H9 (cell line): Measurements from ENCODE around the gene SCN8A. TPM values are rescaled to one million over a fixed set of nuclear protein-coding genes. Genes with fewer than 3 reads are reported as not detected.

Experiments used
- DNase-seq: peaks from one replicate; pipeline ENCODE4 v3.0.0-alpha.2; 2017
- H2AFZ ChIP-seq: one replicate; pipeline ENCODE4 v1.6.1; 2013; ENCODE audit warnings: mild to moderate bottlenecking, low read length, control low read depth, moderate library complexity
- H2AK5ac ChIP-seq: 2 replicates; pipeline ENCODE4 v1.6.1; 2013; ENCODE audit warnings: low read length, control low read depth, mixed read lengths; ENCODE audit not compliant: insufficient read length
- H2BK120ac ChIP-seq: one replicate; pipeline ENCODE4 v1.6.1; 2013; ENCODE audit warnings: low read depth, mild to moderate bottlenecking, low read length, control low read depth, inconsistent platforms; ENCODE audit not compliant: poor library complexity, severe bottlenecking
- H2BK12ac ChIP-seq: 2 replicates; pipeline ENCODE4 v1.6.1; 2013; ENCODE audit warnings: low read length, control low read depth, mixed read lengths, low read depth; ENCODE audit not compliant: insufficient read length
- H2BK15ac ChIP-seq: 2 replicates; pipeline ENCODE4 v1.6.1; 2013; ENCODE audit warnings: low read depth, low read length, control low read depth
- H2BK20ac ChIP-seq: one replicate; pipeline ENCODE4 v1.6.1; 2013; ENCODE audit warnings: low read depth, mild to moderate bottlenecking, low read length, control low read depth, inconsistent platforms; ENCODE audit not compliant: poor library complexity, severe bottlenecking
- H2BK5ac ChIP-seq: 2 replicates; pipeline ENCODE4 v1.6.1; 2013; ENCODE audit warnings: low read length, control low read depth, mixed read lengths; ENCODE audit not compliant: insufficient read length
- H3K14ac ChIP-seq: 2 replicates; pipeline ENCODE4 v1.6.1; 2013; ENCODE audit warnings: low read length, control low read depth; ENCODE audit not compliant: insufficient read depth
- H3K18ac ChIP-seq: 2 replicates; pipeline ENCODE4 v1.6.1; 2013; ENCODE audit warnings: low read depth, mild to moderate bottlenecking, mixed read lengths, low read length, control low read depth; ENCODE audit not compliant: insufficient read length
- H3K23ac ChIP-seq: 2 replicates; pipeline ENCODE4 v1.6.1; 2013; ENCODE audit warnings: low read length, control low read depth, mixed read lengths, low read depth; ENCODE audit not compliant: insufficient read length
- H3K23me2 ChIP-seq: 2 replicates; pipeline ENCODE4 v1.6.1; 2013; ENCODE audit warnings: low read depth, mild to moderate bottlenecking, mixed read lengths, low read length, control low read depth; ENCODE audit not compliant: insufficient read length, poor library complexity, severe bottlenecking
- H3K27ac ChIP-seq: 2 replicates; pipeline ENCODE4 v1.5.1; 2013; ENCODE audit warnings: low read length, control low read depth, mixed read lengths, low read depth; ENCODE audit not compliant: insufficient read length
- H3K27me3 ChIP-seq: 2 replicates; pipeline ENCODE4 v1.6.1; 2013; ENCODE audit warnings: low read length, control low read depth, inconsistent platforms; ENCODE audit not compliant: insufficient read depth
- H3K4ac ChIP-seq: 2 replicates; pipeline ENCODE4 v1.6.1; 2013; ENCODE audit warnings: low read depth, mild to moderate bottlenecking, control low read depth, inconsistent platforms, low read length, moderate library complexity
- H3K4me1 ChIP-seq: 2 replicates; pipeline ENCODE4 v1.6.1; 2013; ENCODE audit warnings: low read length, control low read depth, inconsistent platforms; ENCODE audit not compliant: insufficient read depth
- H3K4me2 ChIP-seq: 2 replicates; pipeline ENCODE4 v1.6.1; 2013; ENCODE audit warnings: low read length, control low read depth, mixed read lengths; ENCODE audit not compliant: insufficient read length, insufficient read depth
- H3K56ac ChIP-seq: 2 replicates; pipeline ENCODE4 v1.6.1; 2013; ENCODE audit warnings: low read depth, mild to moderate bottlenecking, mixed read lengths, low read length, control low read depth; ENCODE audit not compliant: insufficient read length
- H3K79me1 ChIP-seq: 2 replicates; pipeline ENCODE4 v1.6.1; 2013; ENCODE audit warnings: low read depth, mild to moderate bottlenecking, moderate library complexity, low read length, control low read depth, inconsistent platforms; ENCODE audit not compliant: insufficient read depth, poor library complexity, severe bottlenecking
- H3K79me2 ChIP-seq: 2 replicates; pipeline ENCODE4 v1.6.1; 2013; ENCODE audit warnings: low read length, control low read depth, inconsistent platforms; ENCODE audit not compliant: insufficient read depth
- H3K9ac ChIP-seq: 2 replicates; pipeline ENCODE4 v1.6.1; 2013; ENCODE audit warnings: low read length, control low read depth, mixed read lengths; ENCODE audit not compliant: insufficient read length; ENCODE audit errors: extremely low read depth
- H3K9me3 ChIP-seq: one replicate; pipeline ENCODE4 v1.6.1; 2013; ENCODE audit warnings: low read depth, low read length, inconsistent platforms; ENCODE audit not compliant: control insufficient read depth
- H3T11ph ChIP-seq: one replicate; pipeline ENCODE4 v1.6.1; 2013; ENCODE audit warnings: mild to moderate bottlenecking, low read length, control low read depth, inconsistent platforms
- H4K20me1 ChIP-seq: one replicate; pipeline ENCODE4 v1.6.1; 2013; ENCODE audit not compliant: control insufficient read depth, insufficient read length, insufficient read depth
- H4K5ac ChIP-seq: 2 replicates; pipeline ENCODE4 v1.6.1; 2013; ENCODE audit warnings: low read depth, mild to moderate bottlenecking, mixed read lengths, low read length, control low read depth; ENCODE audit not compliant: insufficient read length
- H4K8ac ChIP-seq: replicated peaks from 2 replicates; pipeline ENCODE4 v1.6.1; 2013; ENCODE audit warnings: low read length, control low read depth, mixed read lengths, low read depth; ENCODE audit not compliant: insufficient read length
- H4K91ac ChIP-seq: 2 replicates; pipeline ENCODE4 v1.6.1; 2013; ENCODE audit warnings: low read depth, mild to moderate bottlenecking, moderate library complexity, mixed read lengths, low read length, control low read depth; ENCODE audit not compliant: insufficient read length
- H3K27ac Mint-ChIP-seq, 3 experiments: 2 replicates in 2 of 3; 3 replicates in 1 of 3; pipeline ENCODE4 v1.8.0; 2020 to 2021; ENCODE audit warnings: mixed read lengths in 3 of 3, mild to moderate bottlenecking in 1 of 3, moderate library complexity in 1 of 3
- H3K27me3 Mint-ChIP-seq: 2 replicates; pipeline ENCODE4 v1.8.0; 2021; ENCODE audit warnings: low read depth, mild to moderate bottlenecking, moderate library complexity, mixed read lengths
- H3K36me3 Mint-ChIP-seq, 3 experiments: 2 replicates in 2 of 3; 3 replicates in 1 of 3; pipeline ENCODE4 v1.8.0; 2020 to 2021; ENCODE audit warnings: low read depth in 3 of 3, mixed read lengths in 3 of 3; ENCODE audit not compliant: insufficient read depth in 1 of 3
- H3K4me1 Mint-ChIP-seq, 2 experiments: 2 replicates each; pipeline ENCODE4 v1.8.0; 2020; ENCODE audit warnings: mixed read lengths in 2 of 2
- H3K4me3 Mint-ChIP-seq, 2 experiments: 2 replicates in 1 of 2; 3 replicates in 1 of 2; pipeline ENCODE4 v1.8.0; 2020 to 2021; ENCODE audit warnings: mild to moderate bottlenecking in 2 of 2, mixed read lengths in 2 of 2, moderate library complexity in 1 of 2
- H3K9me3 Mint-ChIP-seq, 2 experiments: 2 replicates in 1 of 2; 3 replicates in 1 of 2; pipeline ENCODE4 v1.8.0; 2020; ENCODE audit warnings: mild to moderate bottlenecking in 2 of 2, mixed read lengths in 2 of 2, moderate library complexity in 1 of 2
- WGBS: extraction: QIAGEN DNeasy Blood & Tissue Kit; methylation state at CpG from one replicate; pipeline ENCODE4 v1.1.7; 2013; ENCODE audit warnings: missing lambda C conversion rate, low lambda C conversion rate, mixed read lengths; ENCODE audit not compliant: insufficient read length; ENCODE audit errors: extremely low coverage; 5-methylcytosine and 5-hydroxymethylcytosine counted together
- total RNA-seq: library from RNA; stranded (reverse); gene quantifications from 2 replicates; pipeline ENCODE4 v1.2.1, GENCODE V29; 2021
- TF ChIP-seq, protein P1 (sequence below): fragments of 200-600 bp; sonication (generic); conservative IDR thresholded peaks from 3 replicates; pipeline ENCODE4 v1.8.0; 2021; ENCODE audit warnings: antibody characterized with exemption, mild to moderate bottlenecking

SCN8A gene
- total RNA-seq, 1 experiment from 2014 or later, result 15.2 TPM

DNA sequence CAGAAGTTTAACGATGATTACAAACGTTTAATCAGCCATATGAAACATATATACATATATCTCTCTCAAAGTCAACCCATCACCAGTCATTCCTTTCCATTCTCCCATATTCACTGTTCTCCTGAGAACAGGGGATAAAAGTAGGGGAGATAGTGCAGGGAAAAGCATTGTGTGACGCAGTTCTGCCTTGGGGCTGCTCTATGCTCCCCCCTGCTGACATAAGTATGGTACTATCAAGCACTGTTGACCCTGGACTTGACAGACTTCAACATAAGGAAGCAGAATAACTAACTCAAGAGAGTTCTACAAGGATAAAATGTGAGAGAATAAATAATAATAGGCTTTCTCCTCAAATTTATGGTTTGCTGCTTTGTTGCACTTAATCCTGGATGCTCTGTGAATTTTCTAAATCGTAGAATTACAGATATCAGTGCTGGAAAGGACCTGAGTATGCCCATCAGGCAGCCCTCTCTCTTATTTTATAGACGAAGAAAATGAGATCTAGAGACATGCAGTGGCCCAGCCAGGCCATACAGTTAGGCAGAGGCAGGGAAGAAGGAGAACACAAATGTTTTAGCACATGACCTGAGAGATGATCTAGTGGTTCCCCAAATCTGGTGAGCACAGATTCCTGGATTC is 87.2 kb downstream of the SCN8A start:
- Histone ChIP-seq H4K91ac (no peak overlapping the region), H3K4me1 (no peaks in the 10 kb centered on the region; the same call in 1 of the 2 replicates), H3K4ac (no peak overlapping the region), H2BK120ac (no peak overlapping the region), H3K27ac (no peak overlapping the region), H3K23ac (no peak overlapping the region), H3K79me2 (no peaks in the 10 kb centered on the region), H3K27me3 (no peaks in the 10 kb centered on the region), H2AK5ac (no peak overlapping the region), H3K18ac (no peak overlapping the region), H2BK15ac (no peak overlapping the region), H3K14ac (no peak overlapping the region), H3K9ac (no peak overlapping the region), H2BK5ac (no peak overlapping the region), H4K8ac (no peak overlapping the region), H2BK12ac (no peak overlapping the region), H3T11ph (no peak overlapping the region), H3K56ac (no peak overlapping the region), H4K20me1 (no peaks in the 10 kb centered on the region), H4K5ac (no peak overlapping the region), H3K4me2 (no peak overlapping the region), H3K23me2 (no peaks in the 10 kb centered on the region), H3K79me1 (no peaks in the 10 kb centered on the region), H3K9me3 (no peaks in the 10 kb centered on the region), H2AFZ (no peak overlapping the region), H2BK20ac (no peak overlapping the region)
- TF ChIP-seq, protein P1, sequence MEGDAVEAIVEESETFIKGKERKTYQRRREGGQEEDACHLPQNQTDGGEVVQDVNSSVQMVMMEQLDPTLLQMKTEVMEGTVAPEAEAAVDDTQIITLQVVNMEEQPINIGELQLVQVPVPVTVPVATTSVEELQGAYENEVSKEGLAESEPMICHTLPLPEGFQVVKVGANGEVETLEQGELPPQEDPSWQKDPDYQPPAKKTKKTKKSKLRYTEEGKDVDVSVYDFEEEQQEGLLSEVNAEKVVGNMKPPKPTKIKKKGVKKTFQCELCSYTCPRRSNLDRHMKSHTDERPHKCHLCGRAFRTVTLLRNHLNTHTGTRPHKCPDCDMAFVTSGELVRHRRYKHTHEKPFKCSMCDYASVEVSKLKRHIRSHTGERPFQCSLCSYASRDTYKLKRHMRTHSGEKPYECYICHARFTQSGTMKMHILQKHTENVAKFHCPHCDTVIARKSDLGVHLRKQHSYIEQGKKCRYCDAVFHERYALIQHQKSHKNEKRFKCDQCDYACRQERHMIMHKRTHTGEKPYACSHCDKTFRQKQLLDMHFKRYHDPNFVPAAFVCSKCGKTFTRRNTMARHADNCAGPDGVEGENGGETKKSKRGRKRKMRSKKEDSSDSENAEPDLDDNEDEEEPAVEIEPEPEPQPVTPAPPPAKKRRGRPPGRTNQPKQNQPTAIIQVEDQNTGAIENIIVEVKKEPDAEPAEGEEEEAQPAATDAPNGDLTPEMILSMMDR, result peak; percentile 83
- H3K9me3 Mint-ChIP-seq, result no peaks in the 10 kb centered on the region
- no peaks in the 10 kb centered on the region for H3K27me3 Mint-ChIP-seq
- peak; percentile 61 for DNase-seq
- no peaks in the 10 kb centered on the region for H3K36me3 Mint-ChIP-seq
- H3K4me3 Mint-ChIP-seq, result no peak overlapping the region
- peaks cover 22 to 40% of the 10 kb centered on the region in 2 experiments for H3K4me1 Mint-ChIP-seq
- H3K27ac Mint-ChIP-seq, result no peak overlapping the region
- WGBS, result no CpG with 5 or more reads among the region's 5 CpGs
